GM19372 (cell line): Measurements from ENCODE around the gene PPFIA2.
"Not testable (repeated sequence)": the region's sequence is repeated elsewhere in the genome, so short reads cannot be mapped to it uniquely, and the experiment has no call there.

ENCODE experiments used
- ATAC-seq: cut with Tn5 transposase; IDR thresholded peaks from one replicate; pipeline ENCODE4 v1.9.1; 2021; ENCODE audit warnings: mild to moderate bottlenecking, low read depth, moderate library complexity; ENCODE audit not compliant: unreplicated experiment

The PPFIA2 gene

GRCh38 chr12:81222846-81223592, 536.1 kb downstream of the PPFIA2 start:
- no peak for ATAC-seq

- ATAC-seq: no peak
Observed at GRCh38 chr12:81221681-81222080, 537.5 kb downstream of the PPFIA2 start.

- ATAC-seq: no peak
Observed at GRCh38 chr12:81216739-81217138, 542.4 kb downstream of the PPFIA2 start.

GRCh38 chr12:81212996-81213696, 546.0 kb downstream of the PPFIA2 start:
- ATAC-seq: no peak

GRCh38 chr12:81211306-81211705, 547.8 kb downstream of the PPFIA2 start:
- ATAC-seq: no peak

GRCh38 chr12:81209772-81210225, 549.4 kb downstream of the PPFIA2 start:
- ATAC-seq: not testable (repeated sequence)

GRCh38 chr12:81209012-81209411, 550.1 kb downstream of the PPFIA2 start:
- no peak for ATAC-seq

- ATAC-seq: no peak
Observed at GRCh38 chr12:81208187-81208911, 550.8 kb downstream of the PPFIA2 start.
